HepG2 (cell line): ENCODE measurements around the gene ARG1. TPM values are rescaled to one million over a fixed set of nuclear protein-coding genes. Genes with fewer than 3 reads are reported as not detected.

Experiments used
- ATAC-seq: fragments of 200-7000 bp; cut with Tn5 transposase; 3 replicates; pipeline ENCODE4 v1.9.1; 2020; ENCODE audit warnings: mild to moderate bottlenecking, moderate library complexity
- BruUV-seq: library from RNA; stranded (reverse); fragments of 400-500 nt; replicated peaks from 2 replicates; lab custom pipeline; 2021; lab: Mats Ljungman, UMichigan
- CTCF ChIA-PET: fragments of 300-600 bp; formaldehyde crosslinking; extraction: SDS; loops from one replicate; lab custom pipeline; 2021; ENCODE audit warnings: low total read pairs, inconsistent platforms, low intra/inter-chr PET ratio; lab: Yijun Ruan, JAX
- POLR2A ChIA-PET: fragments of 350-600 bp; sonication (Branson Sonifier 250); formaldehyde crosslinking; loops from one replicate; lab custom pipeline; 2020; ENCODE audit warnings: antibody characterized with exemption, inconsistent platforms; lab: Yijun Ruan, JAX
- DNase-seq: peaks from one replicate; pipeline ENCODE4 v3.0.0-alpha.2; 2015; ENCODE audit warnings: low spot score
- FAIRE-seq: peaks from 3 replicates; lab custom pipeline; 2011; peaks lifted over from hg19 to GRCh38; lab: Jason Lieb, UNC
- H2AFZ ChIP-seq: one replicate; pipeline ENCODE4 v1.6.1; 2011; ENCODE audit warnings: low read length, inconsistent platforms
- H3K27ac ChIP-seq: fragments of 300-600 bp; 3 replicates; pipeline ENCODE4 v1.8.0; 2011; ENCODE audit warnings: mixed run types, mild to moderate bottlenecking, mixed read lengths, low read length, inconsistent platforms; ENCODE audit not compliant: insufficient read depth; ENCODE audit errors: extremely low read length
- H3K27me3 ChIP-seq, 2 experiments: fragments of 200-600 bp in 1 of 2; 2 replicates in 1 of 2; 3 replicates in 1 of 2; pipeline versions ENCODE4 v1.6.0 to v1.8.0; 2011; ENCODE audit warnings: low read length in 2 of 2, mild to moderate bottlenecking in 2 of 2, moderate library complexity in 2 of 2, inconsistent platforms in 1 of 2; ENCODE audit not compliant: insufficient read depth in 2 of 2, control insufficient read depth in 1 of 2
- H3K36me3 ChIP-seq, 2 experiments: fragments of 200-600 bp in 1 of 2; replicated peaks in 1 of 2; 2 replicates in 1 of 2; 3 replicates in 1 of 2; pipeline versions ENCODE4 v1.5.1 to v1.8.0; 2011; ENCODE audit warnings: low read length in 2 of 2, inconsistent platforms in 1 of 2; ENCODE audit not compliant: insufficient read depth in 2 of 2, control insufficient read depth in 1 of 2
- H3K4me1 ChIP-seq: 2 replicates; pipeline ENCODE4 v1.5.1; 2012; ENCODE audit warnings: low read length, inconsistent platforms; ENCODE audit not compliant: insufficient read depth
- H3K4me2 ChIP-seq: 2 replicates; pipeline ENCODE4 v1.6.0; 2011; ENCODE audit warnings: low read depth, low read length, inconsistent platforms
- H3K4me3 ChIP-seq, 3 experiments: fragments of 200-600 bp in 1 of 3; sonication (generic), shearing (Covaris generic) in 1 of 3; replicated peaks in 1 of 3; 2 replicates each; pipeline ENCODE4 v1.5.1; 2011 to 2016; ENCODE audit warnings: low read length in 3 of 3, inconsistent platforms in 2 of 3, low read depth in 2 of 3, mild to moderate bottlenecking in 2 of 3, control low read depth in 1 of 3, mixed read lengths in 1 of 3; ENCODE audit not compliant: insufficient read depth in 1 of 3
- H3K79me2 ChIP-seq: one replicate; pipeline ENCODE4 v1.6.1; 2011; ENCODE audit warnings: low read length, inconsistent platforms; ENCODE audit not compliant: insufficient read depth
- H3K9ac ChIP-seq: 2 replicates; pipeline ENCODE4 v1.6.0; 2011; ENCODE audit warnings: mild to moderate bottlenecking, low read depth, low read length, inconsistent platforms; ENCODE audit not compliant: insufficient read depth
- H3K9me3 ChIP-seq: 2 replicates; pipeline ENCODE4 v1.5.1; 2012; ENCODE audit warnings: mild to moderate bottlenecking, low read length
- H4K20me1 ChIP-seq: 2 replicates; pipeline ENCODE4 v1.6.0; 2011; ENCODE audit warnings: inconsistent platforms, mild to moderate bottlenecking, low read length, moderate library complexity; ENCODE audit not compliant: insufficient read depth
- CCAR2 ChIP-seq: fragments of 200-400 bp; formaldehyde crosslinking; optimal IDR thresholded peaks from 2 replicates; pipeline ENCODE3; 2018; ENCODE audit warnings: low read depth, mild to moderate bottlenecking, low read length, moderate library complexity
- CREBL2 ChIP-seq: sonication (generic); formaldehyde crosslinking; IDR thresholded peaks from 2 replicates; pipeline ENCODE4 v1.8.1; 2023; ENCODE audit warnings: missing genetic modification reagents, mild to moderate bottlenecking, borderline replicate concordance
- ELK4 ChIP-seq: sonication (generic); formaldehyde crosslinking; IDR thresholded peaks from 2 replicates; pipeline ENCODE4 v1.9.0; 2021; ENCODE audit warnings: missing genetic modification reagents, borderline replicate concordance
- ETV5 ChIP-seq: IDR thresholded peaks from 2 replicates; pipeline ENCODE4 v1.6.1; 2018; ENCODE audit warnings: missing biosample characterization, missing genetic modification reagents, inconsistent platforms, borderline replicate concordance
- GABPB1 ChIP-seq: IDR thresholded peaks from 2 replicates; pipeline ENCODE4 v1.6.1; 2016; ENCODE audit warnings: mild to moderate bottlenecking, missing genetic modification reagents, moderate library complexity, missing compliant biosample characterization
- HNRNPH1 ChIP-seq: fragments of 200-400 bp; formaldehyde crosslinking; optimal IDR thresholded peaks from 2 replicates; pipeline ENCODE3; 2017; ENCODE audit warnings: mild to moderate bottlenecking, low read depth, low read length
- IKZF4 ChIP-seq: sonication (generic); formaldehyde crosslinking; IDR thresholded peaks from 2 replicates; pipeline ENCODE4 v1.5.1; 2020; ENCODE audit warnings: borderline replicate concordance, mild to moderate bottlenecking, low read depth, missing genetic modification reagents; ENCODE audit errors: not compliant biosample characterization
- KLF13 ChIP-seq: sonication (generic); formaldehyde crosslinking; IDR thresholded peaks from 2 replicates; pipeline ENCODE4 v1.4.0; 2020; ENCODE audit warnings: mild to moderate bottlenecking, missing genetic modification reagents
- MAZ ChIP-seq, 2 experiments: sonication (generic) in 1 of 2; formaldehyde crosslinking in 1 of 2; IDR thresholded peaks; 2 replicates each; pipeline versions ENCODE4 v1.5.0 to v1.6.1; 2012 to 2020; ENCODE audit warnings: low read depth in 2 of 2, mild to moderate bottlenecking in 2 of 2, borderline replicate concordance in 1 of 2, improper control_type of control experiment in 1 of 2, low read length in 1 of 2, missing genetic modification reagents in 1 of 2, moderate library complexity in 1 of 2
- SCMH1 ChIP-seq: sonication (generic); formaldehyde crosslinking; IDR thresholded peaks from 2 replicates; pipeline ENCODE4 v1.9.0; 2021; ENCODE audit warnings: missing genetic modification reagents, mild to moderate bottlenecking, borderline replicate concordance
- SMYD3 ChIP-seq: sonication (generic); formaldehyde crosslinking; IDR thresholded peaks from 2 replicates; pipeline ENCODE4 v1.8.1; 2023; ENCODE audit warnings: mild to moderate bottlenecking, missing genetic modification reagents
- SNAPC2 ChIP-seq: sonication (generic); formaldehyde crosslinking; IDR thresholded peaks from 2 replicates; pipeline ENCODE4 v1.8.1; 2022; ENCODE audit warnings: mild to moderate bottlenecking, missing genetic modification reagents
- YEATS2 ChIP-seq: sonication (generic); formaldehyde crosslinking; IDR thresholded peaks from 2 replicates; pipeline ENCODE4 v1.4.0; 2020; ENCODE audit warnings: missing genetic modification reagents, borderline replicate concordance
- ZBTB1 ChIP-seq: sonication (generic); formaldehyde crosslinking; IDR thresholded peaks from 2 replicates; pipeline ENCODE4 v1.4.0; 2020; ENCODE audit warnings: missing genetic modification reagents, borderline replicate concordance
- ZFP90 ChIP-seq: sonication (generic); formaldehyde crosslinking; IDR thresholded peaks from 2 replicates; pipeline ENCODE4 v1.8.0; 2022; ENCODE audit warnings: missing genetic modification reagents, mild to moderate bottlenecking, inconsistent platforms, borderline replicate concordance
- ZZZ3 ChIP-seq: sonication (generic); formaldehyde crosslinking; IDR thresholded peaks from 2 replicates; pipeline ENCODE4 v1.4.0; 2020; ENCODE audit warnings: missing genetic modification reagents, mild to moderate bottlenecking, borderline replicate concordance
- WGBS: methylation state at CpG from one replicate; pipeline ENCODE4 v1.1.6; 2017; ENCODE audit warnings: low lambda C conversion rate; 5-methylcytosine and 5-hydroxymethylcytosine counted together
- in situ Hi-C: cut with HindIII; loops from 2 replicates; pipeline ENCODE4 v1.10.0; 2017; ENCODE audit warnings: low pct_unique_long_range_greater_than_20kb; ENCODE audit not compliant: extremely low pct_ligation_motif_present
- intact Hi-C: fragments of 100-400 bp; cut with micrococcal nuclease; formaldehyde crosslinking; loops from one replicate; pipeline ENCODE4 v1.10.0; 2022; ENCODE audit not compliant: unreplicated experiment
- polyA plus RNA-seq, 8 experiments: library from polyadenylated mRNA; depleted of rRNA in 3 of 8; stranded (reverse) in 7 of 8; unstranded in 1 of 8; fragments of >200 nt; fragmentation: Illumina TruSeq in 4 of 8; extraction: Trizol in 4 of 8; gene quantifications; 2 replicates each; pipeline versions ENCODE4 v1.2.1 to v1.2.3, GENCODE V29; 2011 to 2016; ENCODE audit warnings: low read depth in 4 of 8, missing spikeins in 1 of 8, mixed read lengths in 1 of 8; ENCODE audit not compliant: insufficient read depth in 1 of 8
- total RNA-seq, 5 experiments: library from RNA; depleted of rRNA; stranded (reverse); fragments of >200 nt; fragmentation: Illumina TruSeq; extraction: Trizol; gene quantifications; 2 replicates each; pipeline ENCODE4 v1.2.3, GENCODE V29; 2016; ENCODE audit warnings: low read depth in 1 of 5
- TF ChIP-seq, protein P1 (sequence below): sonication (generic); formaldehyde crosslinking; IDR thresholded peaks from 2 replicates; pipeline ENCODE4 v1.4.0; 2020; ENCODE audit warnings: missing genetic modification reagents, borderline replicate concordance

ARG1 gene
- total and polyA plus RNA-seq, 2 of the 13 experiments (the other 11 are each of a cell fraction or from before 2014, with no cell fraction given): 2.2 to 11.2 TPM

- TF ChIP-seq ELK4 (CRISPR knock-in tag): no peak
These were observed 14.9 kb downstream of the ARG1 start (continued) for GRCh38 chr6:131587909-131588308.

DNA sequence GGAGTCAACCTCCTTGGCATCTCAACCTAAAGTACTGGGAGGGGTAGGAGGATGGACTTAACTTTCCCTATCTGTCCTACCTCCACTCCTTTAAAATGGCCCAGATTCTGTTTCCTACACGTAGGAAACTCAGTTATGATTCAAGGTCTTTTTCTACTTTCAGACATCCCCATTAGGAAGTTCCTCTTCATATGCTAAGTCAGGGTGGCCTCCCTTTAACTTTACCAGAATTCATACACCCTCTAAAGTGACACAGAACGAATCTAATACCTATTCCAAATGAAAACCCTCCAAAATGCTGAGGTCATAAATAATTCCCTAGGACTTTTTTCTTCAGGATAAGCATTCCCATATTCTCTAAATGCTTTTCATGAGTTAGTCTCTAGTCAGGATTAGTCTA, 15.6 kb downstream of the ARG1 start:
- Histone ChIP-seq H2AFZ (no peak overlapping the region), H3K9ac (no peak overlapping the region), H3K79me2 (no peaks in the 10 kb centered on the region), H3K9me3 (no peaks in the 10 kb centered on the region), H3K4me2 (no peak overlapping the region), H3K4me3 (no peak overlapping the region), H3K27ac (no peak overlapping the region), H3K27me3 (no peaks in the 10 kb centered on the region), H3K36me3 (peaks cover 21 to 74% of the 10 kb centered on the region in 2 experiments), H4K20me1 (no peaks in the 10 kb centered on the region), H3K4me1 (no peaks in the 10 kb centered on the region)
- FAIRE-seq (no peak), DNase-seq (no peak), ATAC-seq (no peak)
- intact Hi-C loops: no loop called here
- POLR2A ChIA-PET: no interaction called here
- no TSS peak for BruUV-seq
- WGBS: 97% methylated on average over 2 of the region's 2 CpGs
- TF ChIP-seq CCAR2: no peak
- no peak for TF ChIP-seq MAZ (IDR thresholded peaks at IDR 0.05; ENCODE audit: borderline replicate concordance, low read depth, low read length)
- no peak for TF ChIP-seq MAZ (CRISPR knock-in tag; IDR thresholded peaks at IDR 0.05; ENCODE audit: low read depth)
- no peak for TF ChIP-seq SMYD3 (CRISPR knock-in tag)
- no peak for TF ChIP-seq IKZF4 (CRISPR knock-in tag)
- TF ChIP-seq SNAPC2 (CRISPR knock-in tag): no peak
- TF ChIP-seq, protein P1, sequence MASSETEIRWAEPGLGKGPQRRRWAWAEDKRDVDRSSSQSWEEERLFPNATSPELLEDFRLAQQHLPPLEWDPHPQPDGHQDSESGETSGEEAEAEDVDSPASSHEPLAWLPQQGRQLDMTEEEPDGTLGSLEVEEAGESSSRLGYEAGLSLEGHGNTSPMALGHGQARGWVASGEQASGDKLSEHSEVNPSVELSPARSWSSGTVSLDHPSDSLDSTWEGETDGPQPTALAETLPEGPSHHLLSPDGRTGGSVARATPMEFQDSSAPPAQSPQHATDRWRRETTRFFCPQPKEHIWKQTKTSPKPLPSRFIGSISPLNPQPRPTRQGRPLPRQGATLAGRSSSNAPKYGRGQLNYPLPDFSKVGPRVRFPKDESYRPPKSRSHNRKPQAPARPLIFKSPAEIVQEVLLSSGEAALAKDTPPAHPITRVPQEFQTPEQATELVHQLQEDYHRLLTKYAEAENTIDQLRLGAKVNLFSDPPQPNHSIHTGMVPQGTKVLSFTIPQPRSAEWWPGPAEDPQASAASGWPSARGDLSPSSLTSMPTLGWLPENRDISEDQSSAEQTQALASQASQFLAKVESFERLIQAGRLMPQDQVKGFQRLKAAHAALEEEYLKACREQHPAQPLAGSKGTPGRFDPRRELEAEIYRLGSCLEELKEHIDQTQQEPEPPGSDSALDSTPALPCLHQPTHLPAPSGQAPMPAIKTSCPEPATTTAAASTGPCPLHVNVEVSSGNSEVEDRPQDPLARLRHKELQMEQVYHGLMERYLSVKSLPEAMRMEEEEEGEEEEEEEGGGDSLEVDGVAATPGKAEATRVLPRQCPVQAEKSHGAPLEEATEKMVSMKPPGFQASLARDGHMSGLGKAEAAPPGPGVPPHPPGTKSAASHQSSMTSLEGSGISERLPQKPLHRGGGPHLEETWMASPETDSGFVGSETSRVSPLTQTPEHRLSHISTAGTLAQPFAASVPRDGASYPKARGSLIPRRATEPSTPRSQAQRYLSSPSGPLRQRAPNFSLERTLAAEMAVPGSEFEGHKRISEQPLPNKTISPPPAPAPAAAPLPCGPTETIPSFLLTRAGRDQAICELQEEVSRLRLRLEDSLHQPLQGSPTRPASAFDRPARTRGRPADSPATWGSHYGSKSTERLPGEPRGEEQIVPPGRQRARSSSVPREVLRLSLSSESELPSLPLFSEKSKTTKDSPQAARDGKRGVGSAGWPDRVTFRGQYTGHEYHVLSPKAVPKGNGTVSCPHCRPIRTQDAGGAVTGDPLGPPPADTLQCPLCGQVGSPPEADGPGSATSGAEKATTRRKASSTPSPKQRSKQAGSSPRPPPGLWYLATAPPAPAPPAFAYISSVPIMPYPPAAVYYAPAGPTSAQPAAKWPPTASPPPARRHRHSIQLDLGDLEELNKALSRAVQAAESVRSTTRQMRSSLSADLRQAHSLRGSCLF: no peak
- no peak for TF ChIP-seq ETV5 (CRISPR knock-in tag)
- no peak for TF ChIP-seq ZFP90
- no peak for TF ChIP-seq YEATS2 (CRISPR knock-in tag)
- TF ChIP-seq GABPB1: no peak
- no peak for TF ChIP-seq ZBTB1 (CRISPR knock-in tag)
- no peak for TF ChIP-seq HNRNPH1
- no peak for TF ChIP-seq ZZZ3 (CRISPR knock-in tag)
- no peak for TF ChIP-seq KLF13 (CRISPR knock-in tag)
- TF ChIP-seq SCMH1: no peak
- TF ChIP-seq CREBL2 (CRISPR knock-in tag): no peak
- in situ Hi-C loops: no loop called here
- CTCF ChIA-PET: no interaction called here
